Urinary bladder (tissue), 4 donors: ENCODE results near the gene MZB1. TPM values are rescaled to one million over a fixed set of nuclear protein-coding genes. Genes with fewer than 3 reads are reported as not detected.
A peak's percentile ranks its signal among the peaks of the same experiment; 100 is the strongest.
"Not testable (repeated sequence)": the region's sequence is repeated elsewhere in the genome, so short reads cannot be mapped to it uniquely, and the experiment has no call there.

Source experiments
- DNase-seq: peaks from one replicate; pipeline ENCODE4 v3.0.0-alpha.2; 2015; ENCODE audit errors: extremely low spot score
- H3K27ac ChIP-seq: one replicate; pipeline ENCODE4 v1.5.1; 2013; ENCODE audit warnings: low read depth, mild to moderate bottlenecking, moderate library complexity
- H3K36me3 ChIP-seq: one replicate; pipeline ENCODE4 v1.6.1; 2013; ENCODE audit warnings: mild to moderate bottlenecking, moderate library complexity; ENCODE audit not compliant: insufficient read depth
- H3K4me1 ChIP-seq: one replicate; pipeline ENCODE4 v1.6.1; 2013; ENCODE audit warnings: mild to moderate bottlenecking, moderate library complexity; ENCODE audit not compliant: insufficient read depth
- H3K4me3 ChIP-seq: one replicate; pipeline ENCODE4 v1.5.1; 2013; ENCODE audit warnings: low read depth, low read length
- WGBS: extraction: QIAGEN DNeasy Blood & Tissue Kit; methylation state at CpG from one replicate; pipeline ENCODE4 v1.1.7; 2013; 5-methylcytosine and 5-hydroxymethylcytosine counted together
- polyA plus RNA-seq: library from polyadenylated mRNA; stranded (reverse); fragments of 200-250 nt; gene quantifications from one replicate; pipeline ENCODE4 v1.2.3, GENCODE V29; 2013
- total RNA-seq: library from RNA; depleted of rRNA; stranded (reverse); fragments of >200 nt; gene quantifications from one replicate; pipeline ENCODE4 v1.2.3, GENCODE V29; 2014
- donor health status: healthy with polysubstance abuse.
- donor health status: healthy.

Gene MZB1
- total and polyA plus RNA-seq, 2 donors = 0.56 to 0.63 TPM

GRCh38 chr5:139416651-139417050 lies 26.9 kb upstream of the MZB1 start:
- no peaks in the 10 kb centered on the region for H3K36me3 ChIP-seq
- no peak for DNase-seq
- H3K27ac ChIP-seq = no peak overlapping the region
- H3K4me1 ChIP-seq = no peaks in the 10 kb centered on the region
- H3K4me3 ChIP-seq = no peak overlapping the region
- 48% methylated on average over 9 of the region's 9 CpGs for WGBS

GRCh38 chr5:139415869-139416268 lies 26.2 kb upstream of the MZB1 start:
- no peak for DNase-seq
- H3K4me3 ChIP-seq = no peak overlapping the region
- no peaks in the 10 kb centered on the region for H3K4me1 ChIP-seq
- no peak overlapping the region for H3K27ac ChIP-seq
- no peaks in the 10 kb centered on the region for H3K36me3 ChIP-seq

- WGBS = 54% methylated on average over 8 of the region's 8 CpGs
- no peak overlapping the region for H3K4me3 ChIP-seq
- no peak for DNase-seq
These were observed 25.6 kb upstream of the MZB1 start for GRCh38 chr5:139415221-139415861.

GRCh38 chr5:139414581-139415130 lies 24.9 kb upstream of the MZB1 start:
- Histone ChIP-seq H3K4me1 (no peaks in the 10 kb centered on the region), H3K27ac (no peak overlapping the region), H3K36me3 (no peaks in the 10 kb centered on the region), H3K4me3 (no peak overlapping the region)
- no peak for DNase-seq
- WGBS = 76% methylated on average over 9 of the region's 9 CpGs

More at GRCh38 chr5:139415221-139415861, 25.6 kb upstream of the MZB1 start:
- no peaks in the 10 kb centered on the region for H3K36me3 ChIP-seq
- no peak overlapping the region for H3K27ac ChIP-seq
- no peaks in the 10 kb centered on the region for H3K4me1 ChIP-seq

GRCh38 chr5:139413963-139414362 lies 24.2 kb upstream of the MZB1 start:
- H3K27ac ChIP-seq = no peak overlapping the region
- 90% methylated on average over 6 of the region's 6 CpGs for WGBS
- H3K36me3 ChIP-seq = no peaks in the 10 kb centered on the region
- DNase-seq = no peak
- no peaks in the 10 kb centered on the region for H3K4me1 ChIP-seq
- no peak overlapping the region for H3K4me3 ChIP-seq

- Histone ChIP-seq H3K27ac (no peak overlapping the region), H3K4me1 (no peaks in the 10 kb centered on the region), H3K36me3 (no peaks in the 10 kb centered on the region), H3K4me3 (no peak overlapping the region)
- no peak for DNase-seq
- WGBS = 99% methylated on average over 6 of the region's 6 CpGs
These were observed 23.4 kb upstream of the MZB1 start for GRCh38 chr5:139413153-139413552.

GRCh38 chr5:139410993-139411828 lies 21.5 kb upstream of the MZB1 start:
- Histone ChIP-seq H3K27ac (no peak overlapping the region), H3K4me1 (no peaks in the 10 kb centered on the region), H3K4me3 (no peak overlapping the region), H3K36me3 (no peaks in the 10 kb centered on the region)
- 36% methylated on average over 17 of the region's 17 CpGs for WGBS
- DNase-seq = no peak

- Histone ChIP-seq H3K4me1 (no peaks in the 10 kb centered on the region), H3K27ac (no peak overlapping the region), H3K4me3 (no peak overlapping the region), H3K36me3 (no peaks in the 10 kb centered on the region)
- WGBS = 54% methylated on average over 6 of the region's 6 CpGs
- no peak for DNase-seq
These were observed 20.6 kb upstream of the MZB1 start for GRCh38 chr5:139410121-139410992.

- DNase-seq, H3K4me3 ChIP-seq, H3K27ac ChIP-seq, H3K4me1 ChIP-seq, H3K36me3 ChIP-seq: not testable (repeated sequence)
- 80% methylated on average over 5 of the region's 5 CpGs for WGBS
These were observed 19.4 kb upstream of the MZB1 start for GRCh38 chr5:139409116-139409515.

- WGBS = 93% methylated on average over 7 of the region's 7 CpGs
- H3K4me3 ChIP-seq = no peak overlapping the region
- H3K4me1 ChIP-seq = no peaks in the 10 kb centered on the region
- DNase-seq = no peak
- no peak overlapping the region for H3K27ac ChIP-seq
- no peaks in the 10 kb centered on the region for H3K36me3 ChIP-seq
These were observed 18.5 kb upstream of the MZB1 start for GRCh38 chr5:139408191-139408590.

- H3K4me1 ChIP-seq = no peaks in the 10 kb centered on the region
- no peak for DNase-seq
- H3K36me3 ChIP-seq = no peaks in the 10 kb centered on the region
- no peak overlapping the region for H3K4me3 ChIP-seq
- no peak overlapping the region for H3K27ac ChIP-seq
These were observed 17.8 kb upstream of the MZB1 start for GRCh38 chr5:139407517-139407916.

GRCh38 chr5:139406963-139407362 lies 17.2 kb upstream of the MZB1 start:
- no peaks in the 10 kb centered on the region for H3K36me3 ChIP-seq
- WGBS = 72% methylated on average over 2 of the region's 2 CpGs
- DNase-seq = no peak

GRCh38 chr5:139404484-139404840 lies 14.7 kb upstream of the MZB1 start:
- H3K4me3 ChIP-seq = no peak overlapping the region
- no peaks in the 10 kb centered on the region for H3K36me3 ChIP-seq
- H3K27ac ChIP-seq = peak overlapping the region; percentile 83
- DNase-seq = no peak
- H3K4me1 ChIP-seq = no peaks in the 10 kb centered on the region
- 57% methylated on average over 5 of the region's 5 CpGs for WGBS

More at GRCh38 chr5:139406963-139407362, 17.2 kb upstream of the MZB1 start:
- H3K27ac ChIP-seq = no peak overlapping the region
- H3K4me3 ChIP-seq = no peak overlapping the region
- no peaks in the 10 kb centered on the region for H3K4me1 ChIP-seq
